H9 (cell line): ENCODE data around the gene RILPL1. TPM values are rescaled to one million over a fixed set of nuclear protein-coding genes. Genes with fewer than 3 reads are reported as not detected.

Experiments used
- DNase-seq: peaks from one replicate; pipeline ENCODE4 v3.0.0-alpha.2; 2017
- H2AFZ ChIP-seq: one replicate; pipeline ENCODE4 v1.6.1; 2013; ENCODE audit warnings: mild to moderate bottlenecking, low read length, control low read depth, moderate library complexity
- H2AK5ac ChIP-seq: 2 replicates; pipeline ENCODE4 v1.6.1; 2013; ENCODE audit warnings: low read length, control low read depth, mixed read lengths; ENCODE audit not compliant: insufficient read length
- H2BK120ac ChIP-seq: one replicate; pipeline ENCODE4 v1.6.1; 2013; ENCODE audit warnings: low read depth, mild to moderate bottlenecking, low read length, control low read depth, inconsistent platforms; ENCODE audit not compliant: poor library complexity, severe bottlenecking
- H2BK12ac ChIP-seq: 2 replicates; pipeline ENCODE4 v1.6.1; 2013; ENCODE audit warnings: low read length, control low read depth, mixed read lengths, low read depth; ENCODE audit not compliant: insufficient read length
- H2BK15ac ChIP-seq: 2 replicates; pipeline ENCODE4 v1.6.1; 2013; ENCODE audit warnings: low read depth, low read length, control low read depth
- H2BK20ac ChIP-seq: one replicate; pipeline ENCODE4 v1.6.1; 2013; ENCODE audit warnings: low read depth, mild to moderate bottlenecking, low read length, control low read depth, inconsistent platforms; ENCODE audit not compliant: poor library complexity, severe bottlenecking
- H2BK5ac ChIP-seq: 2 replicates; pipeline ENCODE4 v1.6.1; 2013; ENCODE audit warnings: low read length, control low read depth, mixed read lengths; ENCODE audit not compliant: insufficient read length
- H3K14ac ChIP-seq: 2 replicates; pipeline ENCODE4 v1.6.1; 2013; ENCODE audit warnings: low read length, control low read depth; ENCODE audit not compliant: insufficient read depth
- H3K18ac ChIP-seq: 2 replicates; pipeline ENCODE4 v1.6.1; 2013; ENCODE audit warnings: low read depth, mild to moderate bottlenecking, mixed read lengths, low read length, control low read depth; ENCODE audit not compliant: insufficient read length
- H3K23ac ChIP-seq: 2 replicates; pipeline ENCODE4 v1.6.1; 2013; ENCODE audit warnings: low read length, control low read depth, mixed read lengths, low read depth; ENCODE audit not compliant: insufficient read length
- H3K23me2 ChIP-seq: 2 replicates; pipeline ENCODE4 v1.6.1; 2013; ENCODE audit warnings: low read depth, mild to moderate bottlenecking, mixed read lengths, low read length, control low read depth; ENCODE audit not compliant: insufficient read length, poor library complexity, severe bottlenecking
- H3K27ac ChIP-seq: 2 replicates; pipeline ENCODE4 v1.5.1; 2013; ENCODE audit warnings: low read length, control low read depth, mixed read lengths, low read depth; ENCODE audit not compliant: insufficient read length
- H3K27me3 ChIP-seq: 2 replicates; pipeline ENCODE4 v1.6.1; 2013; ENCODE audit warnings: low read length, control low read depth, inconsistent platforms; ENCODE audit not compliant: insufficient read depth
- H3K4ac ChIP-seq: 2 replicates; pipeline ENCODE4 v1.6.1; 2013; ENCODE audit warnings: low read depth, mild to moderate bottlenecking, control low read depth, inconsistent platforms, low read length, moderate library complexity
- H3K4me1 ChIP-seq: 2 replicates; pipeline ENCODE4 v1.6.1; 2013; ENCODE audit warnings: low read length, control low read depth, inconsistent platforms; ENCODE audit not compliant: insufficient read depth
- H3K4me2 ChIP-seq: 2 replicates; pipeline ENCODE4 v1.6.1; 2013; ENCODE audit warnings: low read length, control low read depth, mixed read lengths; ENCODE audit not compliant: insufficient read length, insufficient read depth
- H3K56ac ChIP-seq: 2 replicates; pipeline ENCODE4 v1.6.1; 2013; ENCODE audit warnings: low read depth, mild to moderate bottlenecking, mixed read lengths, low read length, control low read depth; ENCODE audit not compliant: insufficient read length
- H3K79me1 ChIP-seq: 2 replicates; pipeline ENCODE4 v1.6.1; 2013; ENCODE audit warnings: low read depth, mild to moderate bottlenecking, moderate library complexity, low read length, control low read depth, inconsistent platforms; ENCODE audit not compliant: insufficient read depth, poor library complexity, severe bottlenecking
- H3K79me2 ChIP-seq: 2 replicates; pipeline ENCODE4 v1.6.1; 2013; ENCODE audit warnings: low read length, control low read depth, inconsistent platforms; ENCODE audit not compliant: insufficient read depth
- H3K9ac ChIP-seq: 2 replicates; pipeline ENCODE4 v1.6.1; 2013; ENCODE audit warnings: low read length, control low read depth, mixed read lengths; ENCODE audit not compliant: insufficient read length; ENCODE audit errors: extremely low read depth
- H3K9me3 ChIP-seq: one replicate; pipeline ENCODE4 v1.6.1; 2013; ENCODE audit warnings: low read depth, low read length, inconsistent platforms; ENCODE audit not compliant: control insufficient read depth
- H3T11ph ChIP-seq: one replicate; pipeline ENCODE4 v1.6.1; 2013; ENCODE audit warnings: mild to moderate bottlenecking, low read length, control low read depth, inconsistent platforms
- H4K20me1 ChIP-seq: one replicate; pipeline ENCODE4 v1.6.1; 2013; ENCODE audit not compliant: control insufficient read depth, insufficient read length, insufficient read depth
- H4K5ac ChIP-seq: 2 replicates; pipeline ENCODE4 v1.6.1; 2013; ENCODE audit warnings: low read depth, mild to moderate bottlenecking, mixed read lengths, low read length, control low read depth; ENCODE audit not compliant: insufficient read length
- H4K8ac ChIP-seq: replicated peaks from 2 replicates; pipeline ENCODE4 v1.6.1; 2013; ENCODE audit warnings: low read length, control low read depth, mixed read lengths, low read depth; ENCODE audit not compliant: insufficient read length
- H4K91ac ChIP-seq: 2 replicates; pipeline ENCODE4 v1.6.1; 2013; ENCODE audit warnings: low read depth, mild to moderate bottlenecking, moderate library complexity, mixed read lengths, low read length, control low read depth; ENCODE audit not compliant: insufficient read length
- H3K27ac Mint-ChIP-seq, 3 experiments: 2 replicates in 2 of 3; 3 replicates in 1 of 3; pipeline ENCODE4 v1.8.0; 2020 to 2021; ENCODE audit warnings: mixed read lengths in 3 of 3, mild to moderate bottlenecking in 1 of 3, moderate library complexity in 1 of 3
- H3K27me3 Mint-ChIP-seq: 2 replicates; pipeline ENCODE4 v1.8.0; 2021; ENCODE audit warnings: low read depth, mild to moderate bottlenecking, moderate library complexity, mixed read lengths
- H3K36me3 Mint-ChIP-seq, 3 experiments: 2 replicates in 2 of 3; 3 replicates in 1 of 3; pipeline ENCODE4 v1.8.0; 2020 to 2021; ENCODE audit warnings: low read depth in 3 of 3, mixed read lengths in 3 of 3; ENCODE audit not compliant: insufficient read depth in 1 of 3
- H3K4me1 Mint-ChIP-seq, 2 experiments: 2 replicates each; pipeline ENCODE4 v1.8.0; 2020; ENCODE audit warnings: mixed read lengths in 2 of 2
- H3K4me3 Mint-ChIP-seq, 2 experiments: 2 replicates in 1 of 2; 3 replicates in 1 of 2; pipeline ENCODE4 v1.8.0; 2020 to 2021; ENCODE audit warnings: mild to moderate bottlenecking in 2 of 2, mixed read lengths in 2 of 2, moderate library complexity in 1 of 2
- H3K9me3 Mint-ChIP-seq, 2 experiments: 2 replicates in 1 of 2; 3 replicates in 1 of 2; pipeline ENCODE4 v1.8.0; 2020; ENCODE audit warnings: mild to moderate bottlenecking in 2 of 2, mixed read lengths in 2 of 2, moderate library complexity in 1 of 2
- WGBS: extraction: QIAGEN DNeasy Blood & Tissue Kit; methylation state at CpG from one replicate; pipeline ENCODE4 v1.1.7; 2013; ENCODE audit warnings: missing lambda C conversion rate, low lambda C conversion rate, mixed read lengths; ENCODE audit not compliant: insufficient read length; ENCODE audit errors: extremely low coverage; 5-methylcytosine and 5-hydroxymethylcytosine counted together
- total RNA-seq: library from RNA; stranded (reverse); gene quantifications from 2 replicates; pipeline ENCODE4 v1.2.1, GENCODE V29; 2021
- TF ChIP-seq, protein P1 (sequence below): fragments of 200-600 bp; sonication (generic); conservative IDR thresholded peaks from 3 replicates; pipeline ENCODE4 v1.8.0; 2021; ENCODE audit warnings: antibody characterized with exemption, mild to moderate bottlenecking

RILPL1 gene
- total RNA-seq, 1 experiment from 2014 or later: 8.1 TPM

DNA sequence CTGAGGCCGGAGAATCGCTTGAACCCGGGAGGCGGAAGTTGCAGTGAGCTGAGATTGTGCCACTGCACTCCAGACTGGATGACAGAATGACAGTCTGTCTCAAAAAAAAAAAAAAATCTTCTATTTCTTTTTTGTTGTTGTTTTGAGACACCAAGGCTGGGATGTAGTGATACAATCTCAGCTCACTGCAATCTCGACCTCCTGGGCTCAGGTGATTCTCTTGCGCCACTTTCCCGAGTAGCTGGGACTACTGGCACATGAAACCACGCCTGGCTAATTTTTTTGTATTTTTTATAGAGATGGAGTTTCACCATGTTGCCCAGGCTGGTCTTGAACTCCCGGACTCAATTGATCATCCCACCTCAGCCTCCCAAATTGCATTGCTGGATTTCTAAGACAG, 82.9 kb downstream of the RILPL1 start:
- no peak overlapping the region for H3K14ac ChIP-seq
- H3K4me1 Mint-ChIP-seq: peaks cover 5 to 6% of the 10 kb centered on the region in 2 experiments
- no peaks in the 10 kb centered on the region for H3K36me3 Mint-ChIP-seq
- H3K27ac Mint-ChIP-seq: 0 out of 7 replicates have a peak overlapping the region, but pooled peaks of 1 of the 3 experiments have one; percentile 20
- no peaks in the 10 kb centered on the region for H4K20me1 ChIP-seq
- no peak overlapping the region for H3K4ac ChIP-seq
- no peak overlapping the region for H2BK5ac ChIP-seq
- H3K23ac ChIP-seq: no peak overlapping the region
- no peak overlapping the region for H4K5ac ChIP-seq
- H2BK120ac ChIP-seq: no peak overlapping the region
- no peaks in the 10 kb centered on the region for H3K23me2 ChIP-seq
- no peaks in the 10 kb centered on the region for H3K79me1 ChIP-seq
- no peak for DNase-seq
- H4K91ac ChIP-seq: no peak overlapping the region
- no peak overlapping the region for H2BK12ac ChIP-seq
- no peaks in the 10 kb centered on the region for H3K79me2 ChIP-seq
- no peak overlapping the region for H3K27ac ChIP-seq
- H3K9ac ChIP-seq: no peak overlapping the region
- H4K8ac ChIP-seq: no peak overlapping the region
- no CpG with 5 or more reads among the region's 9 CpGs for WGBS
- no peak overlapping the region for H2BK20ac ChIP-seq
- no peaks in the 10 kb centered on the region; a peak in 1 of 5 replicates for H3K9me3 Mint-ChIP-seq
- H3K9me3 ChIP-seq: no peaks in the 10 kb centered on the region
- H3K27me3 ChIP-seq: no peaks in the 10 kb centered on the region
- no peaks in the 10 kb centered on the region for H3K4me1 ChIP-seq
- no peak overlapping the region for H3K4me2 ChIP-seq
- TF ChIP-seq, protein P1, sequence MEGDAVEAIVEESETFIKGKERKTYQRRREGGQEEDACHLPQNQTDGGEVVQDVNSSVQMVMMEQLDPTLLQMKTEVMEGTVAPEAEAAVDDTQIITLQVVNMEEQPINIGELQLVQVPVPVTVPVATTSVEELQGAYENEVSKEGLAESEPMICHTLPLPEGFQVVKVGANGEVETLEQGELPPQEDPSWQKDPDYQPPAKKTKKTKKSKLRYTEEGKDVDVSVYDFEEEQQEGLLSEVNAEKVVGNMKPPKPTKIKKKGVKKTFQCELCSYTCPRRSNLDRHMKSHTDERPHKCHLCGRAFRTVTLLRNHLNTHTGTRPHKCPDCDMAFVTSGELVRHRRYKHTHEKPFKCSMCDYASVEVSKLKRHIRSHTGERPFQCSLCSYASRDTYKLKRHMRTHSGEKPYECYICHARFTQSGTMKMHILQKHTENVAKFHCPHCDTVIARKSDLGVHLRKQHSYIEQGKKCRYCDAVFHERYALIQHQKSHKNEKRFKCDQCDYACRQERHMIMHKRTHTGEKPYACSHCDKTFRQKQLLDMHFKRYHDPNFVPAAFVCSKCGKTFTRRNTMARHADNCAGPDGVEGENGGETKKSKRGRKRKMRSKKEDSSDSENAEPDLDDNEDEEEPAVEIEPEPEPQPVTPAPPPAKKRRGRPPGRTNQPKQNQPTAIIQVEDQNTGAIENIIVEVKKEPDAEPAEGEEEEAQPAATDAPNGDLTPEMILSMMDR: no peak
- H3K4me3 Mint-ChIP-seq: no peak overlapping the region; a peak in 1 of 5 replicates
- no peak overlapping the region for H2AFZ ChIP-seq
- H3K27me3 Mint-ChIP-seq: peaks cover 8% of the 10 kb centered on the region
- H3T11ph ChIP-seq: no peak overlapping the region
- no peak overlapping the region for H2BK15ac ChIP-seq
- no peak overlapping the region for H2AK5ac ChIP-seq
- no peak overlapping the region for H3K56ac ChIP-seq
- H3K18ac ChIP-seq: no peak overlapping the region
